IMR-90 (cell line): Measurements from ENCODE around the gene PRKG2. TPM values are rescaled to one million over a fixed set of nuclear protein-coding genes. Genes with fewer than 3 reads are reported as not detected.

ENCODE experiments used
- ATAC-seq: fragments of 200-7000 bp; cut with Tn5 transposase; 2 replicates; pipeline ENCODE4 v1.9.1; 2020; ENCODE audit warnings: low read depth, mild to moderate bottlenecking, moderate library complexity
- BruUV-seq: library from RNA; stranded (reverse); fragments of 400-500 nt; replicated peaks from 2 replicates; lab custom pipeline; 2021; lab: Mats Ljungman, UMichigan
- CTCF ChIA-PET: fragments of 300-600 bp; formaldehyde crosslinking; extraction: SDS; loops from one replicate; lab custom pipeline; 2021; ENCODE audit warnings: antibody characterized with exemption; lab: Yijun Ruan, JAX
- POLR2A ChIA-PET: fragments of 300-600 bp; sonication (Branson Sonifier 250); formaldehyde crosslinking; loops from one replicate; lab custom pipeline; 2022; ENCODE audit warnings: antibody characterized with exemption; ENCODE audit not compliant: unreplicated experiment; lab: Charles Lee
- DNase-seq: peaks from one replicate; pipeline ENCODE4 v3.0.0; 2013
- H2AFZ ChIP-seq: replicated peaks from 2 replicates; pipeline ENCODE3; 2013; ENCODE audit warnings: low read length, mild to moderate bottlenecking; ENCODE audit not compliant: poor library complexity
- H2AK5ac ChIP-seq: 2 replicates; pipeline ENCODE4 v1.6.1; 2013; ENCODE audit warnings: low read depth, low read length, inconsistent platforms
- H2AK9ac ChIP-seq: replicated peaks from 2 replicates; pipeline ENCODE3; 2013; ENCODE audit warnings: mild to moderate bottlenecking, low read depth, low read length, moderate library complexity; ENCODE audit not compliant: poor library complexity
- H2BK120ac ChIP-seq: 2 replicates; pipeline ENCODE4 v1.6.1; 2013; ENCODE audit warnings: low read depth, low read length, inconsistent platforms
- H2BK15ac ChIP-seq: 3 replicates; pipeline ENCODE4 v1.6.1; 2013; ENCODE audit warnings: low read depth, low read length, inconsistent platforms
- H2BK20ac ChIP-seq: 2 replicates; pipeline ENCODE4 v1.6.1; 2013; ENCODE audit warnings: low read depth, mild to moderate bottlenecking, inconsistent platforms, low read length, moderate library complexity
- H2BK5ac ChIP-seq: 2 replicates; pipeline ENCODE4 v1.6.1; 2013; ENCODE audit warnings: mild to moderate bottlenecking, low read depth, low read length, inconsistent platforms; ENCODE audit not compliant: poor library complexity, severe bottlenecking
- H3K14ac ChIP-seq: replicated peaks from 2 replicates; pipeline ENCODE4 v1.6.1; 2013; ENCODE audit warnings: low read depth, low read length, inconsistent platforms
- H3K18ac ChIP-seq: 2 replicates; pipeline ENCODE4 v1.6.1; 2013; ENCODE audit warnings: low read depth, low read length, control low read depth
- H3K23ac ChIP-seq: 2 replicates; pipeline ENCODE4 v1.6.1; 2013; ENCODE audit warnings: low read depth, low read length, inconsistent platforms
- H3K27ac ChIP-seq: 2 replicates; pipeline ENCODE4 v1.5.1; 2013; ENCODE audit warnings: mild to moderate bottlenecking, control low read depth, low read length; ENCODE audit not compliant: insufficient read depth
- H3K27me3 ChIP-seq: 2 replicates; pipeline ENCODE4 v1.6.1; 2013; ENCODE audit warnings: low read length; ENCODE audit not compliant: control insufficient read depth, insufficient read depth
- H3K36me3 ChIP-seq: 2 replicates; pipeline ENCODE4 v1.6.1; 2013; ENCODE audit warnings: low read length, mixed read lengths; ENCODE audit not compliant: control insufficient read depth, insufficient read depth
- H3K4ac ChIP-seq: 2 replicates; pipeline ENCODE4 v1.6.1; 2013; ENCODE audit warnings: low read depth, low read length, inconsistent platforms
- H3K4me1 ChIP-seq: 2 replicates; pipeline ENCODE4 v1.6.1; 2013; ENCODE audit warnings: low read length, mixed read lengths; ENCODE audit not compliant: control insufficient read depth, insufficient read depth
- H3K4me2 ChIP-seq: 2 replicates; pipeline ENCODE4 v1.6.1; 2013; ENCODE audit warnings: low read depth, mild to moderate bottlenecking, control low read depth, low read length, moderate library complexity
- H3K4me3 ChIP-seq: 2 replicates; pipeline ENCODE4 v1.5.1; 2013; ENCODE audit warnings: low read depth, mild to moderate bottlenecking, control low read depth, low read length, moderate library complexity; ENCODE audit not compliant: insufficient read depth
- H3K56ac ChIP-seq: 2 replicates; pipeline ENCODE4 v1.6.1; 2013; ENCODE audit warnings: low read length, inconsistent platforms; ENCODE audit not compliant: insufficient read depth; ENCODE audit errors: extremely low read depth
- H3K79me1 ChIP-seq, 2 experiments: 2 replicates each; pipeline ENCODE4 v1.6.1; 2013; ENCODE audit warnings: low read length in 2 of 2, inconsistent platforms in 1 of 2, low read depth in 1 of 2
- H3K9ac ChIP-seq: 2 replicates; pipeline ENCODE4 v1.6.1; 2013; ENCODE audit warnings: low read depth, low read length, control low read depth
- H3K9me1 ChIP-seq: 2 replicates; pipeline ENCODE4 v1.6.1; 2013; ENCODE audit warnings: low read length, inconsistent platforms; ENCODE audit not compliant: insufficient read depth
- H3K9me3 ChIP-seq: 2 replicates; pipeline ENCODE4 v1.6.1; 2013; ENCODE audit warnings: low read length; ENCODE audit not compliant: control insufficient read depth, insufficient read depth
- H4K20me1 ChIP-seq: 2 replicates; pipeline ENCODE4 v1.6.1; 2013; ENCODE audit warnings: low read length, inconsistent platforms; ENCODE audit not compliant: insufficient read depth
- H4K5ac ChIP-seq: 2 replicates; pipeline ENCODE4 v1.6.1; 2013; ENCODE audit warnings: mild to moderate bottlenecking, low read depth, low read length, control low read depth
- H4K8ac ChIP-seq, 2 experiments: 2 replicates each; pipeline ENCODE4 v1.6.1; 2013; ENCODE audit warnings: low read depth in 2 of 2, low read length in 2 of 2, control low read depth in 1 of 2, inconsistent platforms in 1 of 2
- H4K91ac ChIP-seq: 2 replicates; pipeline ENCODE4 v1.6.1; 2013; ENCODE audit warnings: low read depth, low read length, inconsistent platforms; ENCODE audit not compliant: insufficient read depth
- BHLHE40 ChIP-seq: fragments of 150-350 bp; IDR thresholded peaks from 2 replicates; pipeline ENCODE4 v1.6.1; 2016; ENCODE audit warnings: mild to moderate bottlenecking, low read depth, low read length
- CEBPB ChIP-seq: IDR thresholded peaks from 2 replicates; pipeline ENCODE4 v1.6.1; 2012; ENCODE audit warnings: low read depth, low read length, improper control_type of control experiment
- CHD1 ChIP-seq: IDR thresholded peaks from 2 replicates; pipeline ENCODE4 v1.6.1; 2012; ENCODE audit warnings: low read depth, low read length, improper control_type of control experiment
- FOS ChIP-seq: fragments of 150-350 bp; IDR thresholded peaks from 2 replicates; pipeline ENCODE4 v1.6.1; 2016; ENCODE audit warnings: low read depth, low read length
- MAFK ChIP-seq: IDR thresholded peaks from 2 replicates; pipeline ENCODE4 v1.6.1; 2012; ENCODE audit warnings: low read depth, low read length, improper control_type of control experiment
- MAZ ChIP-seq: IDR thresholded peaks from 2 replicates; pipeline ENCODE4 v1.6.1; 2012; ENCODE audit warnings: low read depth, mild to moderate bottlenecking, low read length, improper control_type of control experiment, moderate library complexity, borderline replicate concordance
- MXI1 ChIP-seq: IDR thresholded peaks from 2 replicates; pipeline ENCODE4 v1.6.1; 2012; ENCODE audit warnings: low read depth, mild to moderate bottlenecking, low read length, moderate library complexity, borderline replicate concordance
- NFE2L2 ChIP-seq: fragments of 150-350 bp; IDR thresholded peaks from 2 replicates; pipeline ENCODE4 v1.6.1; 2016; ENCODE audit warnings: low read depth, mild to moderate bottlenecking, low read length
- POLR2A ChIP-seq: IDR thresholded peaks from 2 replicates; pipeline ENCODE4 v1.6.1; 2012; ENCODE audit warnings: mild to moderate bottlenecking, low read depth, low read length
- RAD21 ChIP-seq: IDR thresholded peaks from 2 replicates; pipeline ENCODE4 v1.6.1; 2012; ENCODE audit warnings: low read length, improper control_type of control experiment
- RCOR1 ChIP-seq: IDR thresholded peaks from 2 replicates; pipeline ENCODE4 v1.6.1; 2012; ENCODE audit warnings: mild to moderate bottlenecking, low read length, improper control_type of control experiment; ENCODE audit not compliant: insufficient replicate concordance
- RFX5 ChIP-seq: IDR thresholded peaks from 2 replicates; pipeline ENCODE4 v1.8.0; 2012; ENCODE audit warnings: low read depth, mild to moderate bottlenecking, low read length, moderate library complexity
- SMC3 ChIP-seq: fragments of 150-350 bp; IDR thresholded peaks from 2 replicates; pipeline ENCODE4 v1.6.1; 2016; ENCODE audit warnings: low read depth, mild to moderate bottlenecking, antibody characterized with exemption, low read length, moderate library complexity
- WGBS, 2 experiments: methylation state at CpG; one replicate each; pipeline versions ENCODE4 v1.1.5 to v1.1.7; 2013; ENCODE audit warnings: missing lambda C conversion rate in 2 of 2; ENCODE audit not compliant: insufficient read length in 1 of 2; ENCODE audit errors: extremely low coverage in 2 of 2; 5-methylcytosine and 5-hydroxymethylcytosine counted together
- dilution Hi-C: fragments of 300-500 bp; cut with HindIII; formaldehyde crosslinking; loops from one replicate; pipeline ENCODE4 v1.14.3; 2018; ENCODE audit warnings: low sequenced_read_pairs; ENCODE audit not compliant: unreplicated experiment
- in situ Hi-C: fragments of 300-500 bp; cut with MboI; formaldehyde crosslinking; loops from 3 replicates; pipeline ENCODE4 v1.14.3; 2019; ENCODE audit warnings: low sequenced_read_pairs, inconsistent platforms, mixed read lengths
- intact Hi-C: fragments of 100-400 bp; cut with micrococcal nuclease; formaldehyde crosslinking; loops from 2 replicates; pipeline ENCODE4 v1.10.0; 2022
- polyA plus RNA-seq, 3 experiments: library from polyadenylated mRNA; depleted of rRNA; stranded (reverse); fragments of >200 nt; gene quantifications; 2 replicates each; pipeline ENCODE4 v1.2.3, GENCODE V29; 2012; ENCODE audit warnings: low replicate concordance in 1 of 3
- total RNA-seq: library from RNA; depleted of rRNA; stranded (reverse); fragments of >200 nt; gene quantifications from 2 replicates; pipeline ENCODE4 v1.2.3, GENCODE V29; 2012
- TF ChIP-seq, protein P1 (sequence below): fragments of 150-350 bp; IDR thresholded peaks from 2 replicates; pipeline ENCODE4 v1.6.1; 2017; ENCODE audit warnings: mild to moderate bottlenecking, antibody characterized with exemption, low read length, low read depth
- TF ChIP-seq, protein P2 (sequence below): fragments of 150-350 bp; IDR thresholded peaks from 2 replicates; pipeline ENCODE4 v1.6.1; 2016; ENCODE audit warnings: low read depth, mild to moderate bottlenecking, low read length, moderate library complexity, borderline replicate concordance
- TF ChIP-seq, protein P3 (sequence below): conservative IDR thresholded peaks from 2 replicates; pipeline ENCODE4 v1.5.1; 2012; ENCODE audit warnings: mild to moderate bottlenecking, low read depth, low read length, improper control_type of control experiment

PRKG2 gene
- total and polyA plus RNA-seq, 2 of the 4 experiments (the other 2 are of a cell fraction), result 0.44 to 2.0 TPM

DNA sequence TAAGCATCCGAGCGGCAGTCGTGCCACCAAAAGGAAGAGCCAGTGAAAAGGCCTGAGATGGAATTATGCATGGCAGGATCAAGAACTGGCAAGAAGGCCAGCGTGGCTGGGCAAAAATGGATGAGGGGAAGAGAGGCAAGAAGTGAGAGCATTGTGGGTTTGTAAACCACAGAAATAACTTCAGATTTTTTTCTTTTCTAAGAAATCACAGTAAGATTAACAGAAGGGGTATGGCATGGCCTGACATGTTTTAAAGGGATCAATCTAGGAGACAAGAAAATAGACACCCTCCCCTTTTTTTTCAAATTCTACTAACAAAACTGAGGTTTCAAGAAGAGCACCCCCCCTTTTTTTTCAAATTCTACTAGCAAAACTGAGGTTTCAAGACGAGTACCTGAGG is 102.0 kb downstream of the PRKG2 start:
- dilution Hi-C loops, result no loop called here
- in situ Hi-C loops, result no loop called here

More for the DNA sequence above, 102.0 kb downstream of the PRKG2 start:
- Histone ChIP-seq H4K20me1 (no peaks in the 10 kb centered on the region), H3K9me1 (no peaks in the 10 kb centered on the region), H2AK5ac (no peak overlapping the region), H2AFZ (no peak overlapping the region), H3K9ac (no peak overlapping the region), H2BK120ac (no peak overlapping the region), H3K18ac (no peak overlapping the region), H4K8ac (no peak overlapping the region), H3K14ac (no peak overlapping the region), H4K91ac (no peak overlapping the region), H3K27ac (no peak overlapping the region), H2BK5ac (no peak overlapping the region), H3K4me3 (no peak overlapping the region), H3K9me3 (no peaks in the 10 kb centered on the region), H3K23ac (no peak overlapping the region), H2AK9ac (no peak overlapping the region), H4K5ac (no peak overlapping the region), H2BK20ac (no peak overlapping the region), H3K4me1 (no peaks in the 10 kb centered on the region), H3K4me2 (no peak overlapping the region), H3K36me3 (peaks cover 2% of the 10 kb centered on the region), H3K79me1 (no peaks in the 10 kb centered on the region), H3K56ac (no peak overlapping the region), H2BK15ac (no peak overlapping the region), H3K4ac (no peak overlapping the region), H3K27me3 (no peaks in the 10 kb centered on the region)
- ATAC-seq, result no peak
- TF ChIP-seq BHLHE40 (no peak), RCOR1 (no peak), NFE2L2 (no peak), MAFK (no peak), RFX5 (no peak), FOS (no peak), MAZ (no peak), SMC3 (no peak), POLR2A (no peak), MXI1 (no peak), CEBPB (no peak), RAD21 (no peak), CHD1 (no peak)
- TF ChIP-seq, protein P1, sequence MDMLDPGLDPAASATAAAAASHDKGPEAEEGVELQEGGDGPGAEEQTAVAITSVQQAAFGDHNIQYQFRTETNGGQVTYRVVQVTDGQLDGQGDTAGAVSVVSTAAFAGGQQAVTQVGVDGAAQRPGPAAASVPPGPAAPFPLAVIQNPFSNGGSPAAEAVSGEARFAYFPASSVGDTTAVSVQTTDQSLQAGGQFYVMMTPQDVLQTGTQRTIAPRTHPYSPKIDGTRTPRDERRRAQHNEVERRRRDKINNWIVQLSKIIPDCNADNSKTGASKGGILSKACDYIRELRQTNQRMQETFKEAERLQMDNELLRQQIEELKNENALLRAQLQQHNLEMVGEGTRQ, result no peak
- TF ChIP-seq, protein P2, sequence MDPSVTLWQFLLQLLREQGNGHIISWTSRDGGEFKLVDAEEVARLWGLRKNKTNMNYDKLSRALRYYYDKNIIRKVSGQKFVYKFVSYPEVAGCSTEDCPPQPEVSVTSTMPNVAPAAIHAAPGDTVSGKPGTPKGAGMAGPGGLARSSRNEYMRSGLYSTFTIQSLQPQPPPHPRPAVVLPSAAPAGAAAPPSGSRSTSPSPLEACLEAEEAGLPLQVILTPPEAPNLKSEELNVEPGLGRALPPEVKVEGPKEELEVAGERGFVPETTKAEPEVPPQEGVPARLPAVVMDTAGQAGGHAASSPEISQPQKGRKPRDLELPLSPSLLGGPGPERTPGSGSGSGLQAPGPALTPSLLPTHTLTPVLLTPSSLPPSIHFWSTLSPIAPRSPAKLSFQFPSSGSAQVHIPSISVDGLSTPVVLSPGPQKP, result no peak
- TF ChIP-seq, protein P3, sequence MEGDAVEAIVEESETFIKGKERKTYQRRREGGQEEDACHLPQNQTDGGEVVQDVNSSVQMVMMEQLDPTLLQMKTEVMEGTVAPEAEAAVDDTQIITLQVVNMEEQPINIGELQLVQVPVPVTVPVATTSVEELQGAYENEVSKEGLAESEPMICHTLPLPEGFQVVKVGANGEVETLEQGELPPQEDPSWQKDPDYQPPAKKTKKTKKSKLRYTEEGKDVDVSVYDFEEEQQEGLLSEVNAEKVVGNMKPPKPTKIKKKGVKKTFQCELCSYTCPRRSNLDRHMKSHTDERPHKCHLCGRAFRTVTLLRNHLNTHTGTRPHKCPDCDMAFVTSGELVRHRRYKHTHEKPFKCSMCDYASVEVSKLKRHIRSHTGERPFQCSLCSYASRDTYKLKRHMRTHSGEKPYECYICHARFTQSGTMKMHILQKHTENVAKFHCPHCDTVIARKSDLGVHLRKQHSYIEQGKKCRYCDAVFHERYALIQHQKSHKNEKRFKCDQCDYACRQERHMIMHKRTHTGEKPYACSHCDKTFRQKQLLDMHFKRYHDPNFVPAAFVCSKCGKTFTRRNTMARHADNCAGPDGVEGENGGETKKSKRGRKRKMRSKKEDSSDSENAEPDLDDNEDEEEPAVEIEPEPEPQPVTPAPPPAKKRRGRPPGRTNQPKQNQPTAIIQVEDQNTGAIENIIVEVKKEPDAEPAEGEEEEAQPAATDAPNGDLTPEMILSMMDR, result no peak
- ChIA-PET POLR2A (no interaction called here), CTCF (no interaction called here)
- no TSS peak for BruUV-seq
- no peak for DNase-seq
- intact Hi-C loops, result no loop called here
- WGBS, 2 experiments, result no CpG with 5 or more reads among the region's 5 CpGs
